ENCODE results near the gene NRSN1.

The NRSN1 gene

DNA sequence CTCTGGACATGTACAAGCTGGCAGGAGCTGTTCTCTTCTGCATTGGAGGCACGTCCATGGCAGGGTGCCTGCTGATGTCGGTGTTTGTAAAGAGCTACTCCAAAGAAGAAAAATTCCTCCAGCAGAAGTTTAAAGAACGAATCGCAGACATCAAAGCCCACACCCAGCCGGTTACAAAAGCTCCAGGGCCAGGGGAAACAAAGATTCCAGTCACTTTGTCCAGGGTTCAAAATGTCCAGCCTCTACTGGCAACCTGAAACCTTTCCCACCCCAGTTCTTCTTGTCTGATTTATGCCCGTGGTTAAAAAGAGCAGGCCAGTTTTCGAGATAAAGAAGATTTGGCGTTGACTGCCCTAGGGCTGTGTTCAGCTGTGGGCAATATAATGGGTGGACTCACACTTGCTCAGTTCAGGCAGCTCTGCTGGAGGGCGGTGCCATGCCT, 19.7 kb downstream of the NRSN1 start:
- no peak for DNase-seq

DNA sequence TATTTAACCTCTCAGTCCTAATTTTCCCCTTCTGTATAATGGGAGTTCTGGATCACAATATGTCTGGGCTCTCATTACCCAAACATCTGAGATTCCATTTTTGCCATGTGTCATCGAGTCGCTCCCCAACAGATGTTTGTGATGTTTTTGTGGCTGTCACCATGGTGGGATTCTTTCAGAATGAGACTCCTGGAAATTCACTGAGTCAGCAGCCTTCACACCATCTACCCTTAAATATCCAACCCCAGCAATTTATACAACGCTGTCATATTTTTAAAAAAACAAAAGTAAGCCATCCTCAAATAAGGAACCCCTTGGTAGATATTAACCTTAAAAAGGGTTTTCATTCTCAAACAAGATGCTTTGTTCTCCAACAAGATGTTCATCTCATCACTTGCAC, 20.9 kb downstream of the NRSN1 start:
- no peak for DNase-seq

DNA sequence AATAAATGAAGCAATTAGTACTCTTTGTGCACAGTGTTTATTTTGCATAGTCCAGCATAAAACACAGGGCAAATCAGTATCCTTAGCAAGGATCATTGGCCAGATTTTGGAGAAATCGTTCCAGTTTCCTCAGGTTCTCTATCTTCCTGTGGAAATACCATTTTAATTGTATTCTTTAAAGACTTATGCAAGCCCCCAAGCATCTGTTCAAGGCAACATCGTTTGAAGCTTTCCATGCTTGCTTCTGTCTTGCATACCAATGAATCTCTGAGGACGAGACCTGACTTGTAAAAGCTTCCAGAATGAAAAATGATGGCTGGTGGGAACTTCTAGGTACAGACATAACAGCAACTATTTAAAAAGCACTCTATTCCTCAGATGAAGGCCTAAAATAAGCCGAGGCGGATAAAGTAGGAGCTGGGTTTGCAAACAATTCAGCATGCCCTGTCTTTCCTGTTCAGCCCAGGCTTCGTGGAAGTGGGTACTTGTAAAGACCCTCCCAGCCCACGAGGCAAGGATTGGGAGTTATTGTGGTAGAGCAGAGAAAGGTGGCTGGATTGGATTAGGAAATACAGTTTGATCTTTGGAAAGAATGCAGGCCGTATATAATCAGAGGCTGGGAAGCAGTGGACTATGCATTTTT, 21.6 kb downstream of the NRSN1 start:
- no peak for DNase-seq

DNA sequence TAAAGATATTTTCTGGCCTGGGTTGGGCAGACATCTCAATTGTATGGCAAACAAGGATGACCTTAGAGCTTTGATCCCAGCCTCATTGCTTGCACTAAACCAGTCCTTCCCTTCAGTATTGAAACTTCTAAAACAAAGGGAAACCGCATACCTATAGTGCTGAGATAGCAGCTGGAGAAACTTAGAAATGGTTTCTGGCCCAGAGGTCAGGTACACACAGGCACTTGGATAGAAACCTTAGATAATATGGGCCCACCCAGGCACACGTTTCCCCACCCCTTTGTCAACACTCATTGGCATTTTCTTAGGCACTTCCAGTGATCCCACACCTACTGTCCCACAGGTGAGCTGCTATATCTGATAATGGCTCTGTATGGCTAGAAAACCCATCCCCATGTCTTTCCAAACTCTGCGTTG, 22.1 kb downstream of the NRSN1 start:
- DNase-seq, result no peak

DNA sequence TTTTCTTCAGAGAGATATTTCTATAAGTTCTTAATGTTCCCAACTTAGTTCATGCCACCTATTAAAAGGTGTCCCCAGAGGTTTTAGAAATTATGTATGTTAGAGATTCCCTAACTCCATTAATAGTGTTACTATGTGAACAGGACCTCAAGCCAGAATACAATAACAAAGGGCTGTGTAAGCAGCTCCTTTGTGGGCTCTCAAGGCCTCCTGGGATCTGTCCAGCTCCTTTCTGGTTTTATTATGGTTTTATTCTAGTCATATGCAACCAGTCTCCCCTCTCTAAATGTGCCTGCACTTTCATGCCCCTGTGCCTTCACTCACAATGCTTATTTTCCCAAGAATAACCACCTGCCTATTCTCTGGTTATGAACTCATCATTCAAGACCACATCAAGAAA, 22.7 kb downstream of the NRSN1 start:
- DNase-seq, result no peak

DNA sequence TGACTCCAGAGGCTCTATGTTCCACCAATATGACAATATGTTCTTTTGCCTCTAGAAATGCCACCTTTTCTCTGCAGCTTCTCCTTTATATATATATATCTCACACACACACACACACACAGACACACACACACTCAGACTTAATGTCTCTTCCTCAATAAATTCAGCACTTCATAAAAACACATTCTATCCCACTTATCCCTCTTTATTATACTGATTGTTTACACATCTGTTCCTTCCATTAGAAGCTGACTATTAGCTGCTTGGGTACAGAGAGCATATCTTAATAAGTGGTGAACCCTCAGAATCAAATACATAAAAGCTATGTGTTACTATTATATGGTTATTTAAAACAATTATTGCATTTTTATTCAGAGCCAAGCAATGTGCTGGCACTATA, 23.3 kb downstream of the NRSN1 start:
- no peak for DNase-seq

DNA sequence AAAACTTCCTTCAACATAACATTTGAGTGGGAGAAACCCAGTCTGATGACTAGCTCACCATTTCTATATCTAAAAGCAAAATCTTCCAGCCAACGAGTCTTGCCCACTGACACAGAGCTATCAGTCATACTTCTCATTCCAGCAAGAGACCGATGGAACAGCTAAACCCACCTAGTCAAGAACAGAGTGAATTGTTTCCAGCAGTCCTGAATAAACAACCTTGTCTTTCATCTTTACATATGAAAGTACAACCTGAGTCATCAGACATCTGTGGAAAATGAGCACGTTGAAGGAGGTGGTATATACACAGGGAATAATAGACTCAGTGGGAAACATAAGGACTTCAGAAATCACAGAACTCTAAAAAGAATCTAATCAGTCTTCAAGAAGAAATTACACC, 23.8 kb downstream of the NRSN1 start:
- no peak for DNase-seq

DNA sequence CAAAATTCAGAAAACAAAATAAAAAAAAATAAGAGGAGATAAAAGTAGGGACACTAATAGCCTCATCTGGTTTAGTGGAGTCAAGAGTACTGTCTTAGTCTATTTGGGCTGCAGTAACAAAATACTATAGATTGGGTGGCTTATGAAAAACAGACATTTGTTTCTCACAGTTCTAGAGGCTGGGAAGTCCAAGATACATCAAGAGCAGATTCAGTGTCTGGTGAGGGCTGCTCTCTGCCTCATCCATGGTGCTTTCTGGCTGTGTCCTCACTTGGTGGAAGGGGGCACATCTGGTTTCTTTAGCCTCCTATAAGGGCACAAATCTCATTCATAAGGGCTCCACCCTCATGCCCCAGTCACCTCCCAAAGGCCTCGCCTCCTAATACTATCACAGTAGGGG, 26.0 kb downstream of the NRSN1 start:
- DNase-seq, result no peak

DNA sequence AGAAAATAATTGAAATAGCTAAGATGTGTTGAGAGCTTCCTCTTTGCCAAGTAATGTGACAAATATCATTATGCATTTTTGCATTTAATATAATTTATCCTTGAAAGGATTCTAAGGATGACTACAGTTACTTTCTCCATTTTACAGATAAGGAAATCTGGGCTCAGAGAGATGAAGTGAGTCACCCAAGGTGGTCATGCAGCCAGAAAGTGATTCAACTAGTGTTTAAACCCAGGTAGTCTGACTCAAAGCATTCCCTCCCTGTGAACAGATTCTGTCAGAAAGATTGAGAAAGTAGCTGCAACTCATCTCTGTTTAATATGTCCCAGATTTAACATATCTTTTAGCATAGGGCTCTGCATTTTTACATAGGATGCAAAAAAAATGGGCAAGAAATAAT, 28.1 kb downstream of the NRSN1 start:
- no peak for DNase-seq

DNA sequence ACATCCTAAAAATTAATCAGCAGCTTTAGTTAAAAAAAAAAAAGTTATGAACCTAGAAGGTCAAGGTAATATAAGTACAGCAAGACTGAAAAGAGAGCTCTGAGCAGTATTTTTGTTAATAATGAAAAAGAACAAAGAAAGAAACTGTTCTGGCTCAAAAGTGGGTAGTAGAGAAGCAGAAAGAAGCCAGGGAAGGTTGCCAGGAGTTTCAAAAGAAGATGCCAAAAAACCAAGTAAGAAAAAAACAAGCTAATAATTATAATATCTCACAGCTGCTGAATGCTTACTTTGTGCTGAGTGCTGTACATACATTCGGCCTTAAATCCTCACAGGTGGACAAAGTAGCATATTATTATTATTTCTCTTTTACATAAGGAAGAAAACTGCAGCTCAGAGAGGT, 31.9 kb downstream of the NRSN1 start:
- no peak for DNase-seq

DNA sequence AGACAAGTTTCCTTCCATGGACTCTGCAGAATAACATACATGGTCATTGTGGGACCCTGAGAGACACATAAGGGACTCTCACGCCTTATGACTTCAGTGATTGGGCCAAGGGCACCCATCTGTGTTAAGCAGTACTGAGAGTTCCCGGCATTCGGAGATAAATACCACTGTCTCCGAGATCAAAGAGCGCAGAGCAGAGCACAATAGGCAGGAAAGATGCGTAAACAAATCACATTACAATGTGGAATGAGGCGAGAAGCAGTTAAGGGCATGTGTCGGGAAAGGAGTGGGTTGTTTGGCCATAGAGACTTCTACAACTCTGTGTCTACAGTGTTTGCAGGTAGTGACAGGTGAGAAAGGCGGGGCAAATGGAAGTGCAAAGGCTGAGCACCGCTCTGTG, 57.6 kb downstream of the NRSN1 start:
- no peak for DNase-seq

DNA sequence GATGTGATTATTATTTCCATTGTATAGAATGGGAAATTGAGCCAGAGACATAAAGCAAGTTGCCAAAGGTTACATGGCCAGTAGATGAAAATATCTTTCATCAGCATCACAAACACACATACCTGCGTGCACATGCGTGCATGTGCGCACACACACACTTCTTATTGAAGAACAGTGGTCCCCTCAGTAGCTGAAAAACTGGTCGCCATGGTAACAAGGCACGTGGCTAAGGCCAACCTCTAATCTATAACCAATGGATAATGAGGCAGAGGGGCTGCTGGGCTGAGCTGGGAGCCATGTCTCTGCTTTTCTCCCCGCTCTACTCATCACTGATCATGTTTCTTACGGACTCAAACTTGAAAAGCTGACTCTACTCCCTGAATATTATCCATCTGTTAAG, 60.3 kb downstream of the NRSN1 start:
- DNase-seq, result no peak

DNA sequence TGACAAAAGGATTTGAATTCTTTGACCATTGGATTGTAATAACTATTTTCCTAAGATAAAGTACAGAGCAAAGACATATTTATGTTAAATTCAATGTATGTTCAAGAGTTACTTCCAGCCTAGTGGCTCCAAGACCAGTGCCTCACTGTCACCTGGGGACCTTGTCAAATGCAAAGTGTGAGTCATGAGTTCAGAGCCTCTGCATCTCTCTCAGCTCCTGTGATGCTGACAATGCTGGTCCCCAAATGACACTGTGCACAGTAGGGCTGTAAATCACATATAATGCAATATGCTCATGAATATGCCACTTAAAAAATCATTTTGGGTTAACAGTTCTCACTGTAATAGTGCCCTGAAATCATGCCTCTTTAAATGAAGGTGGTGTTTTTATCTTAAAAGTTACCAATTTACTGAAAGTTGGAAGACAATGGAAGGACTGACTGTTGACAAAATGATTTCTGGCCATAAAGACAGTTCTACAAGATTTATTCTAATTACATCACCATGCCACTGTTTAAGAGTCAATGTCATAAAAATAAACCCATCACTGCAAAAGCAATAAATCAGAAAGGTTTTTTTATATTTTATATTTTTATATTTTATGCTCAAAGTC, 62.1 kb downstream of the NRSN1 start:
- DNase-seq, result no peak

DNA sequence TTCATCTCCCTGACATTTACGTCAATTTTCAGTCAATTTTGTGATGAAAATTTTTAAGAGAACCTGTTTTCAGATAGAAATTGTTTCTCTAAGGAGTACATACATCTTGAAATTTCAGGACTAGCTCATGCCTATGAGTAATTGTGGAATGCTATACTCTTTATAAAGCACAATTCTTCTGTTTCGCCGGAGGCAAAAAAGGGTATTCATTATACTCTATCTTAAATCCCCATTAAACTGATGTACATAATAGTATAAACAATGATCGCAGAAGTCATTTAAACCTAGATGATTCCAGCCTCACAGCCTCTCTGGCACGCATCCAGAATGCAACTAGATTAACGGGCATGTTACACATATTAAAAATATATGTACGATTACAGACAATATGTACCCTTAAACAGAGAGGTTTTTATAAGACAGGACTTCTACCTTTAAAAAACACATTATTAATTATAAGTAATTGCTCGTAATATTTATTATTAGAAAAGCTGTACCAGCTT, 62.6 kb downstream of the NRSN1 start:
- DNase-seq, result no peak

DNA sequence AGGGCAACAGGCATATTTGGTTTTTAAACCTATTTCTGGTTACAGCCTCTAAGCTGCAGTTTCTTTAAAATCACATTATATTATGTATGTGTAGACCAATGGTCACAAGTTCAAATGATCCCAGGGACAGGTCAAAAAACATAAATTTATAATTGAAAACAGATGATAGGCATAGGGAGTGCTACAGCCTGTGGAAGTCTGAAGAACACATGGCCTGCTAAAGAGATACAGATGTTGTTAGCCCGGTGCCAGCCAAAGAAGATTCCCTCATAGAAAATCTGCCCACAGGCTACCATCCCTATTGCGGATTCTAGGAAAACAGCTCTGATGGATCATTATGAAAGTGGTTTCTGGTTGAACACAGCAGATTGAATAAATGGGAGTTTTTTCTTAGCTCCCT, 65.3 kb downstream of the NRSN1 start:
- DNase-seq, result no peak

DNA sequence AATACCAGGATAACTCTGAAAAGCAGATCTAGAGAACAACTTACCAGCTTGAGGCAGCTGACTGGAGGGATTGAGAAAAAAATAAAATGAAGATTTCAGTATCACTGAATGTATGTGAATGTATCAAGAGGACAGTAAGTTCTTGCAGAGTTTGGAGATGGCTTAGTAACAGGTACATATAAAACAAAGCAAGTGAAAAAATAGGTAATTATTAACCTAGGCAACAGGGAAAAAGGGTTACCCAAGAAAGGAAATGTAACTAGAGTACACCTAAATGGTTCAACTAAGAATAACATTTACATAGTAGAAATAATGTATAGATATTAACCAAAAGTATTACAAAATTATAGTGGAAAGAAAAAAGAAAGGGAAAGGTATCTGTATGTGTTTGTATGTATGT, 67.3 kb downstream of the NRSN1 start:
- no peak for DNase-seq

DNA sequence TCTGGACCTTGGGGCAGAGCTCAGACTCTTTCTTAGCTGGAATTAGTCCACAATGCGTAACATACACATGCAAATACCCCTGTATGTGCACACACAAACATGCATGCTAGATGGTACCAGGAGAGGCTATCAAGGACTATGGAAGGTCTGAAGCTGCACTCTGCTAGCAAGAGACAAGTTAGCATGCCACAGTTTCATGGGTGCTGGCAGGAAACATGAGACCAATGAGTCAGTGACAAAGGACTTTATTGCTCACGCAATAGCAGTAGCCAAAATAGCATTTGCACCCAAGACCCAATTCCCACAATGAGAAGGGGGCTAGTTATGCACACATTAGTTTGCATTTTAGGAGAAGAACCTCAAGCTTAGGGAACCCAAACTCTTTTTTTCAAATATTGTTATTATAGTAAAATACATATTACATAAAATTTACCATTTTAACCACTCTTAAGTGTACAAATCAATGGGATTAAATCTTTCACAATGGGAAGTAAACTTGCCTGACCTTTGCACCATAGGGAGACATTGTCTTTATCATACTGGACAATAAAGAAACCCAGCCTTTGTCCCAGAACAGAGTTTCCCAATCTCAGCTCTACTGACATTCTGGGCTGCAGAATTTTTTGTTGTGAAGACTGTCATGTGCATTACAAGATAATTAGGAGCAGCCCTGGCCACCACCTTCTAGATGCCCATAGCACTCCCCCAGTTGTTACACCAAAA, 69.1 kb downstream of the NRSN1 start:
- no peak for DNase-seq

DNA sequence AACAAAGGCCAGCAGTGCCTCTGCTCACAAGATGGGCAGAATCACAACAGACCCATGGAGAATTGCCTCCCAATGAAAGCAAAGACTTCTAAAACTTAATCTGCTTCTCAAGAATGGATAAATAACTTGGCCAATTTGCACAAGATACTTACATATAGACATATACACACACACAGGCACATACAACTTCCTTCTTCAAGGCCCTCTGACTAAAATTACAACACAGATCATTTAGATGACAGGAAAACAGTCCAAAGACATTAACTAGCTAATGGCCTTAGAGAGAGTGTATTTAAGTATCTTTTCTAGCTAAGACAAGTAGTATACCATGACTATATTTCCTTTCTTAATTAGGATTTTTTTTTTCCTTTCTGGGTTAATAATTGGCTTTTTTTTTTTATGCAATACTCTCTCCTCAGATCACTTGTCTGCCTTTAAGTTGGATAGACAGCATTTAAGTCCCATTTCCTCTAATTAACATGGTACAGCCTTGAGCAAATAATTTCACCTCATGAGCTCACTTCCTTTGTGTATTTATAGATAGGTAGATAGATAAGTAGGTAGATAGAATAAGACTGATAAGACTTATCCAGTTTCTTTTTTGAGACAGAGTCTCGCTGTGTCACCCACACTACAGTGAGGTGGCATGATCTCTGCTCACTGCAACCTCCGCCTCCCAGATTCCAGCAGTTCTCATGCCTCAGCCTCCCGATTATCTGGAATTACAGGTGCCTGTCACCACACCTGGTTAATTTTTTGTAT, 70.0 kb downstream of the NRSN1 start:
- no peak for DNase-seq

Measured in hematopoietic multipotent progenitor cell treated with erythropoietin and hydrocortisone succinate and interleukin-3 and kit ligand, for 4 days (in vitro differentiated cells).